Measurements from ENCODE around the gene MPP7.

MPP7 gene

DNA sequence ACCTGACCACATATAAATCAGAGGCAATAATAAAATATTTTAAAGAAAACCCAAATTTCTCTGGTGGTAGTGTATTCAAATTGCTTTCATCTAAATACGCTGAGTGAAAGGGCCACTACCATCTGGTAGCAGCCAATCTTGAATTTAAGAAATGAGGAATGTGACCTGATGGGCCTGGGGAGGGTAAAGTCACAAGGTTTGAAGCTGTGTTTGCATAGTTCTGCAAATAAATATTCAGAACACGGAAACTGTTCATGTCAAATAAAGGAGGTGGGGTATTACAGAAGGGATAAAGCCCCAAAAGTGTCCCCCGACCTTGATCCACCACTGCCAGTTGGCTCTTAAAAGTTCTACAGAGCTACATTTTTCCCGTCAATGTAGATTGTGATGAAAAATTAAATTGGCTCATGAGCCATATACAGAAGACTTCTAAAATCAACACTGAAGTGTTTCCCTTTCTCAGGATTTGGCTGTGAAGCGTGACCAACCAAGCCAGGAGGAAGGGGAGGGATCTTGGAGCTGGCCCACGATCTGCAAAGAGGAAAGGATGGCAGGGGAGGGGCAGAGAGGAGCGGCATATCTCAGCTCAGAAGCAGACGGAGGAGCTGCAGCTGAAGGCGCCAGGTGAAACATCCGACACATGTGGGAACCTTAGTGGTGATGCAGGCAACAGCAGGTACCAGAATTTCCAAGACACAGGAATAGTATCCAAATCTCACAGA, 39.6 kb downstream of the MPP7 start:
- no peak for DNase-seq

DNA sequence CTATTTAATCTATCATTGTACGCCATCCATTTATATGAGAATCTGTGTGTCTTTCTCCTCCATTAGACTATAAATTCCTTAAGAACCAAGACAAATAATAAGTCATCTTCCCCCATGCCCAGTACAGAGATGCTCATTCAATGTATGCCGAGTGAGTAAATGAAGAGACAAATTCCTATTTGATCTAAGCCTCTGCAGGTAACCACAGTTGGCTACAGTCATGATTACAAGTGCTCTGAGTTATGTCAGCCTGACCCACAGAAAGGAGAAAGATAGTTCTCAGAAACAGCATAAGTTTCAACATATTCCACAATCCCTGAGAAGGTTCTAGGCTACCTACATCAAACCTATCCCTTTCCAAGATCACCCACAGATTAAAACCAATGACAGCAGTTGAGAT, 46.1 kb downstream of the MPP7 start:
- DNase-seq = no peak

DNA sequence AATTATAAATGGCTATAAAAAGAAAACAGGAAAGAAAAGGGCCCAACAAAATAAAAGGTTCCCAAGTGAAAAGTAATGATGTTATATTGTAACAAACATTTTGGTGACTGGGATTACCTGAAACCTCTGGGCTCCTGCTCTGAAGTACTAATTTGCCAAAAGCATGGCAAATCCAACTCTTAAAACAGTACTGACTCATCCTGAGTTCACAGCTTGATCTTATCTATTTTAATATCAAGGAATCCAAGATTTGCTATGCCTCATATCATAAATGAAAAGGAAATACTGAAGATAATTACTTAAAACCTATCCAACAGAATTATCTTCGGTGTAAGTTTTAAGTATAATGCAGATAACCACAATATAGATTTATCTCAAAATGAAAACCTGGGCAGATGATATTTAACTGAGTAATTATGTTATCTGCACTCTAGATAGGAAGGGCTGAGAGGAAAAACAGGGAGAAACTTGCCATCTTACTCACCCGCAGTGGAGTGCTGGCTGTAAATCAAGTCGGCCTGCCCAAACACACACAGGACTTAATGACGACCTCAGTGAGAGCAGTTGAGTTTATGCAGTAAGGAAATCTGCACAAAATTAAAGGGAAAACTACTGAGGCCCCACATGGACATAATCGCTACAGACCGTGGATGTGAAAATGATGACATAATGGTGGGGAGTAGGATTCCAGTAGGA, 48.4 kb downstream of the MPP7 start:
- DNase-seq = no peak

DNA sequence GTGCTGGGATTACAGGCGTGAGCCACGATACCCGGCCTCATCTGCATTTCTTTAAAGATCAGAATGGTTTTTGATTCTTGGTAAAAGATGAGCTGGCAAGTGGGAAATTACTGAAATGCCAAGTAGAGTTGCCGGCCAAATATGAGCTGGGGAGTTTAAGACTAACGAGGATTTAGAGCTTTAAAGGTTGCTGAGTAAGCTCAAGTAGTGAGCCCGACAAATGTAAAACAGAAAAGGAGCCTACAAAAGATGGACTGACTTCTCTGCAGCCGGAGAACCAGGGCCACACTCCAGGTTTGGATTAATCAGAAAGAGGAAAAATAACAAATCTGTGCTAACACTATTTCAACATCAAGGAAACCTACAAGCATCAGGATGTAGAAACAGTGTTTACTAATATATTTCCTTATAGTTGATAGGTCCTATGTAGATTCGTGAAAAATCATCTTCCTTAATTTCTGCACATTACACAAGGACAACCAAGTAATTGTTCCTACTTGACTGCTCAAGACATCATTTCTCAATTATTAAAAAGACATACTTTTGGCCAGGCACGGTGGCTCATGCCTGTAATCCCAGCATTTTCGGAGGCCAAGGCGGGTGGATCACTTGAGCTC, 49.6 kb downstream of the MPP7 start:
- no peak for DNase-seq
